Activated effector memory CD4-positive, alpha-beta T cell treated with Interleukin-2 at 50 U/mL for 16 hours (primary cell): Measurements from ENCODE around the gene GADL1.

ENCODE experiments used
- DNase-seq: peaks from one replicate; pipeline ENCODE4 v3.0.0-alpha.2; 2020

Gene GADL1

GRCh38 chr3:30804984-30805383, 89.5 kb downstream of the GADL1 start:
- DNase-seq: no peak

- no peak for DNase-seq
Observed at GRCh38 chr3:30795176-30795575, 99.3 kb downstream of the GADL1 start.

- DNase-seq: no peak
Observed at GRCh38 chr3:30793740-30794139, 100.7 kb downstream of the GADL1 start.

- DNase-seq: no peak
Observed at GRCh38 chr3:30790150-30790549, 104.3 kb downstream of the GADL1 start.

- no peak for DNase-seq
Observed at GRCh38 chr3:30786365-30786764, 108.1 kb downstream of the GADL1 start.

GRCh38 chr3:30779686-30780287, 114.7 kb downstream of the GADL1 start:
- DNase-seq: no peak

GRCh38 chr3:30778933-30779332, 115.5 kb downstream of the GADL1 start:
- DNase-seq: no peak

GRCh38 chr3:30777426-30778113, 116.9 kb downstream of the GADL1 start:
- no peak for DNase-seq

- no peak for DNase-seq
Observed at GRCh38 chr3:30776186-30776815, 118.2 kb downstream of the GADL1 start.

GRCh38 chr3:30775040-30775439, 119.4 kb downstream of the GADL1 start:
- no peak for DNase-seq

- DNase-seq: no peak
Observed at GRCh38 chr3:30774062-30774461, 120.4 kb downstream of the GADL1 start.

- no peak for DNase-seq
Observed at GRCh38 chr3:30770387-30770786, 124.1 kb downstream of the GADL1 start.

GRCh38 chr3:30768703-30769550, 125.5 kb downstream of the GADL1 start:
- DNase-seq: peak; percentile 39

GRCh38 chr3:30768046-30768445, 126.4 kb downstream of the GADL1 start:
- no peak for DNase-seq

GRCh38 chr3:30766522-30766921, 127.9 kb downstream of the GADL1 start:
- DNase-seq: no peak

- DNase-seq: no peak
Observed at GRCh38 chr3:30764891-30765290, 129.6 kb downstream of the GADL1 start.

- DNase-seq: no peak
Observed at GRCh38 chr3:30764281-30764680, 130.2 kb downstream of the GADL1 start.

GRCh38 chr3:30761374-30761773, 133.1 kb downstream of the GADL1 start:
- DNase-seq: no peak

- no peak for DNase-seq
Observed at GRCh38 chr3:30760737-30761136, 133.7 kb downstream of the GADL1 start.

GRCh38 chr3:30760040-30760695, 134.3 kb downstream of the GADL1 start:
- no peak for DNase-seq

GRCh38 chr3:30756218-30756617, 138.2 kb downstream of the GADL1 start:
- no peak for DNase-seq

GRCh38 chr3:30754426-30754825, 140.0 kb downstream of the GADL1 start:
- DNase-seq: no peak

GRCh38 chr3:30753766-30754165, 140.7 kb downstream of the GADL1 start:
- no peak for DNase-seq
